HL-60 (cell line): Measurements from ENCODE around the gene FGF16.

ENCODE experiments used
- CTCF ChIP-seq: IDR thresholded peaks from one replicate; pipeline ENCODE4 v1.5.1; 2011; ENCODE audit warnings: low read length, control low read depth, inconsistent platforms; ENCODE audit not compliant: insufficient read depth
- GABPA ChIP-seq: IDR thresholded peaks from 2 replicates; pipeline ENCODE4 v1.6.1; 2012; ENCODE audit warnings: low read depth

- TF ChIP-seq CTCF (no peak), GABPA (no peak)
Measured at GRCh38 chrX:77412631-77413030, 34.6 kb upstream of the FGF16 start.
